HL-60 (cell line): ENCODE measurements around the gene MFSD6.

ENCODE experiments used
- DNase-seq, 2 experiments: peaks; one replicate each; pipeline ENCODE4 v3.0.0-alpha.2; 2010 to 2020; ENCODE audit warnings: low read depth in 1 of 2, low spot score in 1 of 2
- H3K27ac ChIP-seq: fragments of 250-450 bp; sonication (Bioruptor Pico); replicated peaks from 2 replicates; pipeline ENCODE4 v1.5.1; 2020; ENCODE audit warnings: mild to moderate bottlenecking, moderate library complexity
- H3K27me3 ChIP-seq: fragments of 250-450 bp; sonication (Bioruptor Pico); 2 replicates; pipeline ENCODE4 v1.5.1; 2021; ENCODE audit warnings: mild to moderate bottlenecking, moderate library complexity; ENCODE audit not compliant: insufficient read depth, poor library complexity, severe bottlenecking
- H3K4me3 ChIP-seq: replicated peaks from 2 replicates; pipeline ENCODE4 v1.5.1; 2011; ENCODE audit warnings: mild to moderate bottlenecking, control low read depth, low read length; ENCODE audit not compliant: insufficient read depth
- GABPA ChIP-seq: IDR thresholded peaks from 2 replicates; pipeline ENCODE4 v1.6.1; 2012; ENCODE audit warnings: low read depth
- POLR2AphosphoS5 ChIP-seq: IDR thresholded peaks from 2 replicates; pipeline ENCODE4 v1.6.1; 2012; ENCODE audit warnings: low read depth
- SPI1 ChIP-seq: IDR thresholded peaks from 2 replicates; pipeline ENCODE4 v1.6.1; 2012; ENCODE audit warnings: low read depth, mild to moderate bottlenecking, borderline replicate concordance
- TF ChIP-seq, protein P1 (sequence below): IDR thresholded peaks from one replicate; pipeline ENCODE4 v1.5.1; 2011; ENCODE audit warnings: low read length, control low read depth, inconsistent platforms; ENCODE audit not compliant: insufficient read depth
- TF ChIP-seq, protein P2 (sequence below): IDR thresholded peaks from 2 replicates; pipeline ENCODE4 v1.6.1; 2012; ENCODE audit warnings: low read depth; ENCODE audit not compliant: insufficient replicate concordance

MFSD6 gene

DNA sequence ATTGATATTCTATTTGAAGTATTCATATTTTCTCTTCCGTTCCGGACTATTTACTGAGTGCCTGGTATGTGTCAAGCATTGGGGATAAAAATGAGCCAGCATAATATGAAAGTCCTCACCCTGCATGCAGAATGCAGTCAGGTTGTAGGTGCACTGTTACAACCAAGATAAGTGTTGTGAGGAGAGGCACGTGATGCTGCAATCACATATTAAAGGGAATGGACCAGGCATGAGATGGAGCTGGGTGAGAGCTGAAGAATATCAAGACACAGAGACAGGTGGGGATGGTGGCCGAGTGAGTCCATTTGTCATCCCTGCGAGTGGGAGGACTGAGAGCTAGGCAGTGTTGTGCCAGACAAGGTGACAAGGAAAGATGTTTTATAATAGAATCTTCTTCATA, 52.3 kb downstream of the MFSD6 start:
- Histone ChIP-seq H3K27ac (no peak overlapping the region), H3K27me3 (no peaks in the 10 kb centered on the region), H3K4me3 (no peak overlapping the region)
- TF ChIP-seq SPI1 (no peak), POLR2AphosphoS5 (no peak), GABPA (no peak)
- TF ChIP-seq, protein P1, sequence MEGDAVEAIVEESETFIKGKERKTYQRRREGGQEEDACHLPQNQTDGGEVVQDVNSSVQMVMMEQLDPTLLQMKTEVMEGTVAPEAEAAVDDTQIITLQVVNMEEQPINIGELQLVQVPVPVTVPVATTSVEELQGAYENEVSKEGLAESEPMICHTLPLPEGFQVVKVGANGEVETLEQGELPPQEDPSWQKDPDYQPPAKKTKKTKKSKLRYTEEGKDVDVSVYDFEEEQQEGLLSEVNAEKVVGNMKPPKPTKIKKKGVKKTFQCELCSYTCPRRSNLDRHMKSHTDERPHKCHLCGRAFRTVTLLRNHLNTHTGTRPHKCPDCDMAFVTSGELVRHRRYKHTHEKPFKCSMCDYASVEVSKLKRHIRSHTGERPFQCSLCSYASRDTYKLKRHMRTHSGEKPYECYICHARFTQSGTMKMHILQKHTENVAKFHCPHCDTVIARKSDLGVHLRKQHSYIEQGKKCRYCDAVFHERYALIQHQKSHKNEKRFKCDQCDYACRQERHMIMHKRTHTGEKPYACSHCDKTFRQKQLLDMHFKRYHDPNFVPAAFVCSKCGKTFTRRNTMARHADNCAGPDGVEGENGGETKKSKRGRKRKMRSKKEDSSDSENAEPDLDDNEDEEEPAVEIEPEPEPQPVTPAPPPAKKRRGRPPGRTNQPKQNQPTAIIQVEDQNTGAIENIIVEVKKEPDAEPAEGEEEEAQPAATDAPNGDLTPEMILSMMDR: no peak
- TF ChIP-seq, protein P2, sequence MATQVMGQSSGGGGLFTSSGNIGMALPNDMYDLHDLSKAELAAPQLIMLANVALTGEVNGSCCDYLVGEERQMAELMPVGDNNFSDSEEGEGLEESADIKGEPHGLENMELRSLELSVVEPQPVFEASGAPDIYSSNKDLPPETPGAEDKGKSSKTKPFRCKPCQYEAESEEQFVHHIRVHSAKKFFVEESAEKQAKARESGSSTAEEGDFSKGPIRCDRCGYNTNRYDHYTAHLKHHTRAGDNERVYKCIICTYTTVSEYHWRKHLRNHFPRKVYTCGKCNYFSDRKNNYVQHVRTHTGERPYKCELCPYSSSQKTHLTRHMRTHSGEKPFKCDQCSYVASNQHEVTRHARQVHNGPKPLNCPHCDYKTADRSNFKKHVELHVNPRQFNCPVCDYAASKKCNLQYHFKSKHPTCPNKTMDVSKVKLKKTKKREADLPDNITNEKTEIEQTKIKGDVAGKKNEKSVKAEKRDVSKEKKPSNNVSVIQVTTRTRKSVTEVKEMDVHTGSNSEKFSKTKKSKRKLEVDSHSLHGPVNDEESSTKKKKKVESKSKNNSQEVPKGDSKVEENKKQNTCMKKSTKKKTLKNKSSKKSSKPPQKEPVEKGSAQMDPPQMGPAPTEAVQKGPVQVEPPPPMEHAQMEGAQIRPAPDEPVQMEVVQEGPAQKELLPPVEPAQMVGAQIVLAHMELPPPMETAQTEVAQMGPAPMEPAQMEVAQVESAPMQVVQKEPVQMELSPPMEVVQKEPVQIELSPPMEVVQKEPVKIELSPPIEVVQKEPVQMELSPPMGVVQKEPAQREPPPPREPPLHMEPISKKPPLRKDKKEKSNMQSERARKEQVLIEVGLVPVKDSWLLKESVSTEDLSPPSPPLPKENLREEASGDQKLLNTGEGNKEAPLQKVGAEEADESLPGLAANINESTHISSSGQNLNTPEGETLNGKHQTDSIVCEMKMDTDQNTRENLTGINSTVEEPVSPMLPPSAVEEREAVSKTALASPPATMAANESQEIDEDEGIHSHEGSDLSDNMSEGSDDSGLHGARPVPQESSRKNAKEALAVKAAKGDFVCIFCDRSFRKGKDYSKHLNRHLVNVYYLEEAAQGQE: no peak
- DNase-seq: no peak

DNA sequence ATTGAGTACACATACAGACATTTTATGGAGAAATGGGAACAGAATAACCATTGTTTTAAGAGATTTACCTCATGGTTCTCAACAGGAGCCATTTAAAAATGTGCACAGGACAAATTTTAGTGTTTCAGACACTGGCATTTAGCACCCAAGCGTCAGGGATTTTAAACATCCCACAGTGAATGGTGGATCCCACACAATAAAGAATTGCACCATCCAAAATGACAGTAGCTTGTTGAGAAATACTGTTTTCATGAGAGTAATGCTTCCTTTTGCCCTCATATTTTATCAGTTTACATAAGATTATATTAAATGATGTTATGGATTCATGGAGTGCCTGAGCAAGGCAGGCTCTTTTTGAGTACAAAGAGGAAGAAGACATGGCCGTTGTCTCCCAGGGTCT, 54.0 kb downstream of the MFSD6 start:
- Histone ChIP-seq H3K27me3 (no peaks in the 10 kb centered on the region), H3K4me3 (no peak overlapping the region), H3K27ac (no peak overlapping the region)
- TF ChIP-seq, protein P2: no peak
- TF ChIP-seq, protein P1: no peak
- TF ChIP-seq SPI1: no peak
- no peak for DNase-seq

DNA sequence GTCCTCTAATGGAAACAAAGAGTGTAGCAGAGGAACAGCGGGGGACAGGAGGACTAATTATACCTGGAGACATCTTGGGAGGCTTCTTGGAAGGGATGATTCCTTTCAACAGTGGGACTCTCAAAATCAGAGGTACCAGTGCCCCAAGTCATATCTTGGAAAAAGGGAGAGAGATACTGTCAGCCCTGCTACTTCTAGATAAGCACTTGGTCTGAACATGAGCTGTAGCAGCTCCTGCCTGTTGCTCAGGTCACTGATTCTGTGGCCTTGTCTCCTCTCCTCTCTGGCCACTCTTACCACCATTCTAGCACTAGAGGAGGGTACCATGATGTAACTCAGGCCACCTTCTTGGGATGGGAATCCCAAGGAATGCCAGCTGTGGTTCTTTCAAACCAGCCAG, 54.5 kb downstream of the MFSD6 start:
- TF ChIP-seq, protein P2: no peak
- TF ChIP-seq SPI1 (no peak), GABPA (no peak), POLR2AphosphoS5 (no peak)
- TF ChIP-seq, protein P1: no peak
- Histone ChIP-seq H3K4me3 (no peak overlapping the region), H3K27me3 (no peaks in the 10 kb centered on the region), H3K27ac (no peak overlapping the region)
- no peak for DNase-seq
